ENCODE measurements around the gene GPX2.

DNA sequence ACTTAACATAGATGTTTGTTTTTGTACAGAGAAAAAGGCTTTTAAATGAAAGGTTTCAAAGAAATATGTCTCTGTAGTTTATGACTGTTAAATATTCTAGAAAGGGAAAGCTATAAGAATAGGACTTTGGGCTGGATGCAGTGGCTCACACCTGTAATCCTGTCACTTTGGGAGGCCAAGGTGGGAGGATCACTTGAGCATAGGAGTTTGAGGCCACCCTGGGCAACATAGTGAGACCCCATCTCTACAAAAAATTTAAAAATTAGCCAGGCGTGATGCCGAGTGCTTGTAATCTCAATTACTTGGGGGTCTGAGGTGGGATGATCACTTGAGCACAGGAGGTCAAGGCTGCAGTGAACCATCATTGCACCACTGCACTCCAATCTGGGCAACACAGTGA lies 11.4 kb downstream of the GPX2 start:
- TF ChIP-seq, protein P1, sequence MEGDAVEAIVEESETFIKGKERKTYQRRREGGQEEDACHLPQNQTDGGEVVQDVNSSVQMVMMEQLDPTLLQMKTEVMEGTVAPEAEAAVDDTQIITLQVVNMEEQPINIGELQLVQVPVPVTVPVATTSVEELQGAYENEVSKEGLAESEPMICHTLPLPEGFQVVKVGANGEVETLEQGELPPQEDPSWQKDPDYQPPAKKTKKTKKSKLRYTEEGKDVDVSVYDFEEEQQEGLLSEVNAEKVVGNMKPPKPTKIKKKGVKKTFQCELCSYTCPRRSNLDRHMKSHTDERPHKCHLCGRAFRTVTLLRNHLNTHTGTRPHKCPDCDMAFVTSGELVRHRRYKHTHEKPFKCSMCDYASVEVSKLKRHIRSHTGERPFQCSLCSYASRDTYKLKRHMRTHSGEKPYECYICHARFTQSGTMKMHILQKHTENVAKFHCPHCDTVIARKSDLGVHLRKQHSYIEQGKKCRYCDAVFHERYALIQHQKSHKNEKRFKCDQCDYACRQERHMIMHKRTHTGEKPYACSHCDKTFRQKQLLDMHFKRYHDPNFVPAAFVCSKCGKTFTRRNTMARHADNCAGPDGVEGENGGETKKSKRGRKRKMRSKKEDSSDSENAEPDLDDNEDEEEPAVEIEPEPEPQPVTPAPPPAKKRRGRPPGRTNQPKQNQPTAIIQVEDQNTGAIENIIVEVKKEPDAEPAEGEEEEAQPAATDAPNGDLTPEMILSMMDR (IDR thresholded peaks at IDR 0.05; ENCODE audit: borderline replicate concordance, extremely low read depth, low read length, poor library complexity, severe bottlenecking), result no peak
- TF ChIP-seq EZH2 (IDR thresholded peaks at IDR 0.05; ENCODE audit: borderline replicate concordance, low read depth, low read length, severe bottlenecking), result no peak

Data from DND-41 (cell line).